HEK293 (cell line): ENCODE measurements around the gene SCN7A.
"Not testable (repeated sequence)": the region's sequence is repeated elsewhere in the genome, so short reads cannot be mapped to it uniquely, and the experiment has no call there.

Experiments used
- CTCF ChIA-PET: fragments of 350-600 bp; formaldehyde crosslinking; extraction: SDS; loops from one replicate; lab custom pipeline; 2021; ENCODE audit warnings: antibody characterized with exemption; lab: Yijun Ruan, JAX
- POLR2A ChIA-PET: fragments of 300-600 bp; formaldehyde crosslinking; extraction: SDS; loops from one replicate; lab custom pipeline; 2020; ENCODE audit warnings: antibody characterized with exemption, inconsistent platforms; lab: Yijun Ruan, JAX
- H3K27ac ChIP-seq: fragments of 200-500 bp; sonication (Bioruptor generic); 2 replicates; pipeline ENCODE4 v1.5.1; 2014; ENCODE audit warnings: low read depth, low read length, control low read depth, inconsistent platforms; ENCODE audit errors: extremely low read depth
- H3K36me3 ChIP-seq, 2 experiments: fragments of 200-500 bp in 1 of 2; sonication (Bioruptor generic) in 1 of 2; 1 replicate in 1 of 2; 2 replicates in 1 of 2; pipeline ENCODE4 v1.5.1; 2014 to 2017; ENCODE audit warnings: inconsistent platforms in 2 of 2, low read length in 2 of 2; ENCODE audit not compliant: control insufficient read depth in 2 of 2, insufficient read depth in 1 of 2
- H3K4me1 ChIP-seq: fragments of 200-500 bp; sonication (Bioruptor generic); 2 replicates; pipeline ENCODE4 v1.5.1; 2014; ENCODE audit warnings: mild to moderate bottlenecking, low read length, inconsistent platforms; ENCODE audit not compliant: control insufficient read depth, insufficient read depth
- H3K4me3 ChIP-seq: 2 replicates; pipeline ENCODE4 v1.5.1; 2011; ENCODE audit warnings: low read depth, mild to moderate bottlenecking, control low read depth, low read length, moderate library complexity
- H3K9me3 ChIP-seq: fragments of 200-500 bp; sonication (Bioruptor generic); 2 replicates; pipeline ENCODE4 v1.5.1; 2014; ENCODE audit warnings: low read depth, low read length, inconsistent platforms; ENCODE audit not compliant: control insufficient read depth, insufficient read depth
- ZBTB11 ChIP-seq: fragments of 450-650 bp; formaldehyde crosslinking; conservative IDR thresholded peaks from 2 replicates; pipeline ENCODE4 v1.5.1; 2016; ENCODE audit warnings: low read depth, missing biosample characterization, missing genetic modification characterization
- ZBTB8A ChIP-seq: fragments of 450-650 bp; formaldehyde crosslinking; IDR thresholded peaks from 2 replicates; pipeline ENCODE4 v1.5.1; 2016; ENCODE audit warnings: missing biosample characterization, missing genetic modification characterization
- ZNF140 ChIP-seq: fragments of 450-650 bp; formaldehyde crosslinking; IDR thresholded peaks from 2 replicates; pipeline ENCODE4 v1.5.1; 2016; ENCODE audit warnings: missing biosample characterization, missing genetic modification characterization
- ZNF202 ChIP-seq: fragments of 450-650 bp; formaldehyde crosslinking; IDR thresholded peaks from 2 replicates; pipeline ENCODE4 v1.5.1; 2016; ENCODE audit warnings: missing biosample characterization, missing genetic modification characterization, borderline replicate concordance
- ZNF266 ChIP-seq: fragments of 450-650 bp; formaldehyde crosslinking; IDR thresholded peaks from 2 replicates; pipeline ENCODE4 v1.5.1; 2016; ENCODE audit warnings: missing biosample characterization, missing genetic modification characterization, low read depth
- ZNF394 ChIP-seq: fragments of 450-650 bp; formaldehyde crosslinking; IDR thresholded peaks from 2 replicates; pipeline ENCODE4 v1.5.1; 2016; ENCODE audit warnings: missing biosample characterization, missing genetic modification characterization, mild to moderate bottlenecking, moderate library complexity, borderline replicate concordance
- ZNF426 ChIP-seq: fragments of 450-650 bp; formaldehyde crosslinking; IDR thresholded peaks from 2 replicates; pipeline ENCODE4 v1.5.1; 2017; ENCODE audit warnings: missing biosample characterization, missing genetic modification characterization, mild to moderate bottlenecking, inconsistent platforms, moderate library complexity
- ZNF510 ChIP-seq: fragments of 450-650 bp; formaldehyde crosslinking; IDR thresholded peaks from 2 replicates; pipeline ENCODE4 v1.5.1; 2018; ENCODE audit warnings: mild to moderate bottlenecking, missing genetic modification characterization, missing biosample characterization; ENCODE audit not compliant: insufficient replicate concordance
- ZNF555 ChIP-seq: fragments of 450-650 bp; formaldehyde crosslinking; conservative IDR thresholded peaks from 2 replicates; pipeline ENCODE4 v1.5.1; 2017; ENCODE audit warnings: missing biosample characterization, mild to moderate bottlenecking, missing genetic modification characterization, inconsistent platforms
- ZNF558 ChIP-seq: fragments of 450-650 bp; formaldehyde crosslinking; IDR thresholded peaks from 2 replicates; pipeline ENCODE4 v1.5.1; 2016; ENCODE audit warnings: missing biosample characterization, missing genetic modification characterization
- ZNF560 ChIP-seq: fragments of 450-650 bp; formaldehyde crosslinking; IDR thresholded peaks from 2 replicates; pipeline ENCODE4 v1.5.1; 2017; ENCODE audit warnings: missing biosample characterization, missing genetic modification characterization, borderline replicate concordance
- ZNF623 ChIP-seq: fragments of 450-650 bp; formaldehyde crosslinking; IDR thresholded peaks from 2 replicates; pipeline ENCODE4 v1.5.1; 2016; ENCODE audit warnings: missing biosample characterization, missing genetic modification characterization
- ZNF654 ChIP-seq: fragments of 450-650 bp; formaldehyde crosslinking; IDR thresholded peaks from 2 replicates; pipeline ENCODE4 v1.5.1; 2016; ENCODE audit warnings: low read depth, missing biosample characterization, missing genetic modification characterization
- ZNF664 ChIP-seq: fragments of 450-650 bp; formaldehyde crosslinking; IDR thresholded peaks from 2 replicates; pipeline ENCODE4 v1.5.1; 2016; ENCODE audit warnings: missing biosample characterization, missing genetic modification characterization
- TF ChIP-seq, protein P1 (sequence below): fragments of 450-650 bp; formaldehyde crosslinking; conservative IDR thresholded peaks from 2 replicates; pipeline ENCODE4 v1.5.1; 2016; ENCODE audit warnings: low read depth, missing biosample characterization, missing genetic modification characterization
- TF ChIP-seq, protein P2 (sequence below): fragments of 450-650 bp; formaldehyde crosslinking; IDR thresholded peaks from 2 replicates; pipeline ENCODE4 v1.5.1; 2016; ENCODE audit warnings: missing biosample characterization, missing genetic modification characterization

Gene SCN7A

GRCh38 chr2:166357950-166358321 is 136.1 kb downstream of the SCN7A start:
- peak; percentile 18; the same call in 1 of the 2 replicates for TF ChIP-seq ZNF266 (tag by site-specific recombination)
- TF ChIP-seq ZNF654 (tag by site-specific recombination): peak; percentile 27; the same call in 1 of the 2 replicates
- TF ChIP-seq, protein P1, sequence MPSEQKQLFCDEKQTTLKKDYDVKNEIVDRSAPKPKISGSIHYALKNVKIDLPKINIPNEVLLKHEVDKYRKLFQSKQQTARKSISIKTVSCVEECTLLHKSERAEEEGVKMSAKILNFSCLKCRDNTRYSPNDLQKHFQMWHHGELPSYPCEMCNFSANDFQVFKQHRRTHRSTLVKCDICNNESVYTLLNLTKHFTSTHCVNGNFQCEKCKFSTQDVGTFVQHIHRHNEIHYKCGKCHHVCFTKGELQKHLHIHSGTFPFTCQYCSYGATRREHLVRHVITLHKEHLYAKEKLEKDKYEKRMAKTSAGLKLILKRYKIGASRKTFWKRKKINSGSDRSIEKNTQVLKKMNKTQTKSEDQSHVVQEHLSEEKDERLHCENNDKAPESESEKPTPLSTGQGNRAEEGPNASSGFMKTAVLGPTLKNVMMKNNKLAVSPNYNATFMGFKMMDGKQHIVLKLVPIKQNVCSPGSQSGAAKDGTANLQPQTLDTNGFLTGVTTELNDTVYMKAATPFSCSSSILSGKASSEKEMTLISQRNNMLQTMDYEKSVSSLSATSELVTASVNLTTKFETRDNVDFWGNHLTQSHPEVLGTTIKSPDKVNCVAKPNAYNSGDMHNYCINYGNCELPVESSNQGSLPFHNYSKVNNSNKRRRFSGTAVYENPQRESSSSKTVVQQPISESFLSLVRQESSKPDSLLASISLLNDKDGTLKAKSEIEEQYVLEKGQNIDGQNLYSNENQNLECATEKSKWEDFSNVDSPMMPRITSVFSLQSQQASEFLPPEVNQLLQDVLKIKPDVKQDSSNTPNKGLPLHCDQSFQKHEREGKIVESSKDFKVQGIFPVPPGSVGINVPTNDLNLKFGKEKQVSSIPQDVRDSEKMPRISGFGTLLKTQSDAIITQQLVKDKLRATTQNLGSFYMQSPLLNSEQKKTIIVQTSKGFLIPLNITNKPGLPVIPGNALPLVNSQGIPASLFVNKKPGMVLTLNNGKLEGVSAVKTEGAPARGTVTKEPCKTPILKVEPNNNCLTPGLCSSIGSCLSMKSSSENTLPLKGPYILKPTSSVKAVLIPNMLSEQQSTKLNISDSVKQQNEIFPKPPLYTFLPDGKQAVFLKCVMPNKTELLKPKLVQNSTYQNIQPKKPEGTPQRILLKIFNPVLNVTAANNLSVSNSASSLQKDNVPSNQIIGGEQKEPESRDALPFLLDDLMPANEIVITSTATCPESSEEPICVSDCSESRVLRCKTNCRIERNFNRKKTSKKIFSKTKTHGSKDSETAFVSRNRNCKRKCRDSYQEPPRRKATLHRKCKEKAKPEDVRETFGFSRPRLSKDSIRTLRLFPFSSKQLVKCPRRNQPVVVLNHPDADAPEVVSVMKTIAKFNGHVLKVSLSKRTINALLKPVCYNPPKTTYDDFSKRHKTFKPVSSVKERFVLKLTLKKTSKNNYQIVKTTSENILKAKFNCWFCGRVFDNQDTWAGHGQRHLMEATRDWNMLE: peak; percentile 87
- 0 out of 2 replicates have a peak, but pooled peaks have one; percentile 20 for TF ChIP-seq ZNF560
- TF ChIP-seq ZBTB11 (tag by site-specific recombination): peak; percentile 63; the same call in 1 of the 2 replicates
- peak; percentile 79 for TF ChIP-seq ZNF426 (tag by site-specific recombination)
- TF ChIP-seq ZNF394 (tag by site-specific recombination): peak; percentile 90; the same call in 1 of the 2 replicates
- peak; percentile 71; the same call in 1 of the 2 replicates for TF ChIP-seq ZNF140 (tag by site-specific recombination)
- peak; percentile 69 for TF ChIP-seq ZBTB8A (tag by site-specific recombination)
- 0 out of 2 replicates have a peak, but pooled peaks have one; percentile 34 for TF ChIP-seq ZNF202 (tag by site-specific recombination)
- 0 out of 2 replicates have a peak, but pooled peaks have one; percentile 45 for TF ChIP-seq ZNF664 (tag by site-specific recombination)
- TF ChIP-seq ZNF510 (tag by site-specific recombination): peak; percentile 58
- TF ChIP-seq ZNF623 (tag by site-specific recombination): peak; percentile 63
- peak; percentile 80 for TF ChIP-seq ZNF555
- 0 out of 2 replicates have a peak, but pooled peaks have one; percentile 62 for TF ChIP-seq ZNF558
- TF ChIP-seq, protein P2, sequence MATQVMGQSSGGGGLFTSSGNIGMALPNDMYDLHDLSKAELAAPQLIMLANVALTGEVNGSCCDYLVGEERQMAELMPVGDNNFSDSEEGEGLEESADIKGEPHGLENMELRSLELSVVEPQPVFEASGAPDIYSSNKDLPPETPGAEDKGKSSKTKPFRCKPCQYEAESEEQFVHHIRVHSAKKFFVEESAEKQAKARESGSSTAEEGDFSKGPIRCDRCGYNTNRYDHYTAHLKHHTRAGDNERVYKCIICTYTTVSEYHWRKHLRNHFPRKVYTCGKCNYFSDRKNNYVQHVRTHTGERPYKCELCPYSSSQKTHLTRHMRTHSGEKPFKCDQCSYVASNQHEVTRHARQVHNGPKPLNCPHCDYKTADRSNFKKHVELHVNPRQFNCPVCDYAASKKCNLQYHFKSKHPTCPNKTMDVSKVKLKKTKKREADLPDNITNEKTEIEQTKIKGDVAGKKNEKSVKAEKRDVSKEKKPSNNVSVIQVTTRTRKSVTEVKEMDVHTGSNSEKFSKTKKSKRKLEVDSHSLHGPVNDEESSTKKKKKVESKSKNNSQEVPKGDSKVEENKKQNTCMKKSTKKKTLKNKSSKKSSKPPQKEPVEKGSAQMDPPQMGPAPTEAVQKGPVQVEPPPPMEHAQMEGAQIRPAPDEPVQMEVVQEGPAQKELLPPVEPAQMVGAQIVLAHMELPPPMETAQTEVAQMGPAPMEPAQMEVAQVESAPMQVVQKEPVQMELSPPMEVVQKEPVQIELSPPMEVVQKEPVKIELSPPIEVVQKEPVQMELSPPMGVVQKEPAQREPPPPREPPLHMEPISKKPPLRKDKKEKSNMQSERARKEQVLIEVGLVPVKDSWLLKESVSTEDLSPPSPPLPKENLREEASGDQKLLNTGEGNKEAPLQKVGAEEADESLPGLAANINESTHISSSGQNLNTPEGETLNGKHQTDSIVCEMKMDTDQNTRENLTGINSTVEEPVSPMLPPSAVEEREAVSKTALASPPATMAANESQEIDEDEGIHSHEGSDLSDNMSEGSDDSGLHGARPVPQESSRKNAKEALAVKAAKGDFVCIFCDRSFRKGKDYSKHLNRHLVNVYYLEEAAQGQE (tag by site-specific recombination): peak; percentile 59; the same call in 1 of the 2 replicates
- H3K36me3 ChIP-seq, POLR2A ChIA-PET, H3K9me3 ChIP-seq, H3K4me3 ChIP-seq, H3K27ac ChIP-seq, H3K4me1 ChIP-seq: not testable (repeated sequence)
- CTCF ChIA-PET: interaction anchor here (1.1 to 1.4 kb wide), 2 partner anchors 17 to 28 kb away, joined by 4 to 9 read pairs; no protein-coding TSS in a partner anchor
